Muscle of back (tissue), 10 donors: Measurements from ENCODE around the gene ZNF182. TPM values are rescaled to one million over a fixed set of nuclear protein-coding genes. Genes with fewer than 3 reads are reported as not detected.

ENCODE experiments used
- polyA plus RNA-seq, 10 donors: library from polyadenylated mRNA; unstranded; fragments of 120-200 nt; gene quantifications; one replicate each; pipeline ENCODE4 v1.2.1, GENCODE V29; 2013; ENCODE audit not compliant: insufficient read length in 10 of 10

ZNF182 gene
- polyA plus RNA-seq, 10 donors, result 4.2 to 6.9 (median 5.2) TPM

Other genes with a start within 250 kb of the ZNF182 start
- gene ZNF81, start 167.1 kb downstream of the ZNF182 start, polyA plus RNA-seq, result 1 to 10 TPM; 3.3 to 6.1 (median 4.4) TPM
- gene SPACA5, start 3.0 kb upstream of the ZNF182 start, polyA plus RNA-seq, result under 1 TPM in 1 of 10 donors, not detected in 9; 0.49 TPM
- 1 to 10 TPM in 9 of 10 donors, under 1 TPM in 1; 0.88 to 3.7 (median 2.1) TPM for gene ZNF630, start 67.7 kb upstream of the ZNF182 start, polyA plus RNA-seq
- gene SPACA5B, start 126.6 kb upstream of the ZNF182 start, polyA plus RNA-seq, result not detected
- gene SSX5, start 192.8 kb upstream of the ZNF182 start, polyA plus RNA-seq, result not detected